ENCODE results near the gene BCKDK. TPM values are rescaled to one million over a fixed set of nuclear protein-coding genes. Genes with fewer than 3 reads are reported as not detected.

BCKDK gene
- total RNA-seq, 4 donors from 2014 or later, result 34.1 to 73.7 (median 51.4) TPM

GRCh38 chr16:31076319-31076718 is 31.9 kb upstream of the BCKDK start:
- Histone ChIP-seq H3K9me3 (no peaks in the 10 kb centered on the region), H3K27ac (replicated peaks in 1 of 4) (no peak overlapping the region), H3K4me1 (peaks cover 19 to 51% (median 35%) of the 10 kb centered on the region in 4 donors), H3K27me3 (no peaks in the 10 kb centered on the region), H3K4me3 (no peak overlapping the region), H3K36me3 (peaks cover 36 to 55% (median 54%) of the 10 kb centered on the region in 4 donors)
- WGBS, result 70% methylated on average over 10 of the region's 16 CpGs
- no peak for DNase-seq (ENCODE audit: extremely low spot score)
- TF ChIP-seq POLR2AphosphoS5 (IDR thresholded peaks at IDR 0.05) (no peak), POLR2A (IDR thresholded peaks at IDR 0.05; ENCODE audit: low read depth) (no peak), EP300 (IDR thresholded peaks at IDR 0.05) (no peak), CTCF (IDR thresholded peaks at IDR 0.05) (no peak)
- intact Hi-C loops (cut with DNase I), result loop anchor here (10.0 kb wide), 1 partner anchor 368 kb away; the partner anchor contains the start of gene ZNF843

GRCh38 chr16:31077024-31077423 is 31.2 kb upstream of the BCKDK start:
- Histone ChIP-seq H3K4me3 (no peak overlapping the region), H3K4me1 (peaks cover 14 to 51% (median 34%) of the 10 kb centered on the region in 4 donors), H3K36me3 (peaks cover 36 to 62% (median 61%) of the 10 kb centered on the region in 4 donors), H3K27ac (replicated peaks in 1 of 4) (no peak overlapping the region), H3K9me3 (no peaks in the 10 kb centered on the region), H3K27me3 (no peaks in the 10 kb centered on the region)
- intact Hi-C loops (cut with DNase I), result loop anchor here (10.0 kb wide), 1 partner anchor 368 kb away; the partner anchor contains the start of gene ZNF843
- no peak for DNase-seq (ENCODE audit: extremely low spot score)
- WGBS, result 96% methylated on average over 13 of the region's 13 CpGs
- no peak for TF ChIP-seq POLR2AphosphoS5 (IDR thresholded peaks at IDR 0.05)
- TF ChIP-seq POLR2A (IDR thresholded peaks at IDR 0.05; ENCODE audit: low read depth), result no peak

DNA sequence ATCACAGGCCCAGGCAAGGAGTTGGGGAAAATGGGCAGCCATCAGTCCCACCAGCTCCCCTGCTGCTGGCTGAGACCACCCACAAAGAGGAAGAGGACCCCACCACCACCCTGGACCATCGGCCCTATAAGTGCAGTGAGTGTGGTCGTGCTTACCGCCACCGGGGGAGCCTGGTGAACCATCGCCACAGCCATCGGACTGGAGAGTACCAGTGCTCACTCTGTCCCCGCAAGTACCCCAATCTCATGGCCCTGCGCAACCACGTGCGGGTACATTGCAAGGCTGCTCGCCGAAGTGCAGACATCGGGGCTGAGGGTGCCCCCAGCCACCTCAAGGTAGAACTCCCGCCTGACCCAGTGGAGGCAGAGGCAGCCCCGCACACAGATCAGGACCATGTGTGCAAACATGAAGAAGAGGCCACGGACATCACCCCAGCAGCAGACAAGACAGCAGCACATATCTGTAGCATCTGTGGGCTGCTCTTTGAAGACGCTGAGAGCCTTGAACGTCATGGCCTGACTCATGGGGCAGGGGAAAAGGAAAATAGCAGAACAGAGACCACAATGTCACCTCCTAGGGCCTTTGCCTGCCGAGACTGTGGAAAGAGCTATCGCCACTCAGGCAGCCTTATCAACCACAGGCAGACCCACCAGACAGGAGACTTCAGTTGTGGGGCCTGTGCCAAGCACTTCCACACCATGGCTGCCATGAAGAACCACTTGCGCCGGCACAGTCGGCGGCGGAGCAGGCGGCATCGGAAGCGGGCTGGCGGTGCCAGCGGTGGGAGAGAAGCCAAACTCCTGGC is 30.4 kb upstream of the BCKDK start:
- H3K36me3 ChIP-seq, result peaks cover 36 to 70% (median 69%) of the 10 kb centered on the region in 4 donors
- intact Hi-C loops (cut with DNase I), result loop anchor here (10.0 kb wide), 1 partner anchor 367 kb away; the partner anchor contains the start of gene ZNF843
- TF ChIP-seq CTCF (IDR thresholded peaks at IDR 0.05) (no peak), POLR2AphosphoS5 (IDR thresholded peaks at IDR 0.05) (no peak), POLR2A (IDR thresholded peaks at IDR 0.05; ENCODE audit: low read depth) (no peak), EP300 (IDR thresholded peaks at IDR 0.05) (no peak)

DNA sequence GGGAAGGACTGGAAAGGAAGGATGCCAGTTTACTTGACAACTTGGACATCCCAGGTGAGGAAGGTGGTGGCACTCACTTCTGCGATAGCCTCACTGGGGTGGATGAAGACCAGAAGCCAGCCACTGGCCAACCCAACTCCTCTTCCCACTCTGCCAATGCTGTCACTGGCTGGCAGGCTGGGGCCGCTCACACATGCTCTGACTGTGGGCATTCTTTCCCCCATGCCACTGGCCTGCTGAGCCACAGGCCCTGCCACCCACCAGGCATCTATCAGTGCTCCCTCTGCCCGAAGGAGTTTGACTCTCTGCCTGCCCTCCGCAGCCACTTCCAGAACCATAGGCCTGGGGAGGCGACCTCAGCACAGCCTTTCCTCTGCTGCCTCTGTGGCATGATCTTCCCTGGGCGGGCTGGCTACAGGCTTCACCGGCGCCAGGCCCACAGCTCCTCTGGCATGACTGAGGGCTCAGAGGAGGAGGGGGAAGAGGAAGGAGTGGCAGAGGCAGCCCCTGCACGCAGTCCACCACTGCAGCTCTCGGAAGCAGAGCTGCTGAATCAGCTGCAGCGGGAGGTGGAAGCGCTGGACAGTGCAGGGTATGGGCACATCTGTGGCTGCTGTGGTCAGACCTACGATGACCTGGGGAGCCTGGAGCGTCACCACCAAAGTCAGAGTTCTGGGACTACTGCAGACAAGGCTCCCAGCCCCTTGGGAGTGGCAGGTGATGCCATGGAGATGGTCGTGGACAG is 29.4 kb upstream of the BCKDK start:
- TF ChIP-seq POLR2A (IDR thresholded peaks at IDR 0.05; ENCODE audit: low read depth), result no peak
- TF ChIP-seq CTCF (IDR thresholded peaks at IDR 0.05), result no peak
- TF ChIP-seq EP300 (IDR thresholded peaks at IDR 0.05), result no peak
- no peak for TF ChIP-seq POLR2AphosphoS5 (IDR thresholded peaks at IDR 0.05)
- H3K27me3 ChIP-seq, result no peaks in the 10 kb centered on the region
- no peaks in the 10 kb centered on the region for H3K9me3 ChIP-seq
- 93% methylated on average over 5 of the region's 15 CpGs for WGBS
- H3K36me3 ChIP-seq, result peaks cover 36 to 80% (median 78%) of the 10 kb centered on the region in 4 donors
- peaks cover 11 to 51% (median 30%) of the 10 kb centered on the region in 4 donors for H3K4me1 ChIP-seq
- intact Hi-C loops (cut with DNase I), result loop anchor here (10.0 kb wide), 1 partner anchor 366 kb away; the partner anchor contains the start of gene ZNF843
- no peak for DNase-seq (ENCODE audit: extremely low spot score)
- H3K27ac ChIP-seq (replicated peaks in 1 of 4), result no peak overlapping the region
- no peak overlapping the region for H3K4me3 ChIP-seq

More for the DNA sequence above, 30.4 kb upstream of the BCKDK start:
- Histone ChIP-seq H3K27me3 (no peaks in the 10 kb centered on the region), H3K4me3 (no peak overlapping the region), H3K9me3 (no peaks in the 10 kb centered on the region), H3K27ac (replicated peaks in 1 of 4) (no peak overlapping the region), H3K4me1 (peaks cover 11 to 51% (median 30%) of the 10 kb centered on the region in 4 donors)
- no peak for DNase-seq (ENCODE audit: extremely low spot score)
- 93% methylated on average over 30 of the region's 30 CpGs for WGBS

Measured in esophagus muscularis mucosa (tissue), 4 donors.